ENCODE results near the gene CDKN2AIP. TPM values are rescaled to one million over a fixed set of nuclear protein-coding genes. Genes with fewer than 3 reads are reported as not detected.

CDKN2AIP gene
- total and polyA plus RNA-seq, 2 of the 4 experiments (the other 2 are of a cell fraction) = 11.0 to 16.8 TPM

Other genes starting within 250 kb of the CDKN2AIP start
- gene CLDN22, start 124.4 kb upstream of the CDKN2AIP start, total RNA-seq (2012; rRNA removed) = not detected in 2 replicates
- gene CLDN22, start 124.4 kb upstream of the CDKN2AIP start, polyA plus RNA-seq (2012; rRNA removed) = not detected in 2 replicates
- gene CLDN24, start 122.2 kb upstream of the CDKN2AIP start, total RNA-seq (2012; rRNA removed) = not detected in 2 replicates
- not detected in 2 replicates for gene CLDN24, start 122.2 kb upstream of the CDKN2AIP start, polyA plus RNA-seq (2012; rRNA removed)
- 2.5 and 9.7 TPM in 2 replicates for gene ING2, start 60.4 kb downstream of the CDKN2AIP start, total RNA-seq (2012; rRNA removed)
- 7.3 and 9.5 TPM in 2 replicates for gene ING2, start 60.4 kb downstream of the CDKN2AIP start, polyA plus RNA-seq (2012; rRNA removed)
- gene RWDD4, start 214.5 kb downstream of the CDKN2AIP start, total RNA-seq (2012; rRNA removed) = 8.8 and 22.2 TPM in 2 replicates
- gene RWDD4, start 214.5 kb downstream of the CDKN2AIP start, polyA plus RNA-seq (2012; rRNA removed) = 7.3 and 8.5 TPM in 2 replicates
- 38.9 and 56.8 TPM in 2 replicates for gene TRAPPC11, start 214.7 kb downstream of the CDKN2AIP start, total RNA-seq (2012; rRNA removed)
- 22.1 and 25.3 TPM in 2 replicates for gene TRAPPC11, start 214.7 kb downstream of the CDKN2AIP start, polyA plus RNA-seq (2012; rRNA removed)

Data from IMR-90 (cell line).